ENCODE data around the gene STXBP6.

Gene STXBP6

GRCh38 chr14:25080682-25081081 is 30.7 kb upstream of the STXBP6 start:
- H3K36me3 ChIP-seq: no peaks in the 10 kb centered on the region
- H3K4me3 ChIP-seq (ENCODE audit: low read depth in 1 of 2, low read length in 1 of 2): no peak overlapping the region
- peaks cover 7% of the 10 kb centered on the region for H3K27me3 ChIP-seq
- H3K4me1 ChIP-seq (ENCODE audit: control insufficient read depth in 1 of 2, insufficient read depth in 1 of 2, low read depth in 1 of 2, low read length in 1 of 2): no peaks in the 10 kb centered on the region
- no peak overlapping the region for H3K27ac ChIP-seq
- TF ChIP-seq, protein P1, sequence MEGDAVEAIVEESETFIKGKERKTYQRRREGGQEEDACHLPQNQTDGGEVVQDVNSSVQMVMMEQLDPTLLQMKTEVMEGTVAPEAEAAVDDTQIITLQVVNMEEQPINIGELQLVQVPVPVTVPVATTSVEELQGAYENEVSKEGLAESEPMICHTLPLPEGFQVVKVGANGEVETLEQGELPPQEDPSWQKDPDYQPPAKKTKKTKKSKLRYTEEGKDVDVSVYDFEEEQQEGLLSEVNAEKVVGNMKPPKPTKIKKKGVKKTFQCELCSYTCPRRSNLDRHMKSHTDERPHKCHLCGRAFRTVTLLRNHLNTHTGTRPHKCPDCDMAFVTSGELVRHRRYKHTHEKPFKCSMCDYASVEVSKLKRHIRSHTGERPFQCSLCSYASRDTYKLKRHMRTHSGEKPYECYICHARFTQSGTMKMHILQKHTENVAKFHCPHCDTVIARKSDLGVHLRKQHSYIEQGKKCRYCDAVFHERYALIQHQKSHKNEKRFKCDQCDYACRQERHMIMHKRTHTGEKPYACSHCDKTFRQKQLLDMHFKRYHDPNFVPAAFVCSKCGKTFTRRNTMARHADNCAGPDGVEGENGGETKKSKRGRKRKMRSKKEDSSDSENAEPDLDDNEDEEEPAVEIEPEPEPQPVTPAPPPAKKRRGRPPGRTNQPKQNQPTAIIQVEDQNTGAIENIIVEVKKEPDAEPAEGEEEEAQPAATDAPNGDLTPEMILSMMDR (IDR thresholded peaks at IDR 0.05): no peak
- H3K9me3 ChIP-seq: no peaks in the 10 kb centered on the region

GRCh38 chr14:25079311-25079710 is 29.4 kb upstream of the STXBP6 start:
- H3K36me3 ChIP-seq: no peaks in the 10 kb centered on the region
- no peaks in the 10 kb centered on the region for H3K9me3 ChIP-seq
- H3K4me3 ChIP-seq (ENCODE audit: low read depth in 1 of 2, low read length in 1 of 2): no peak overlapping the region
- TF ChIP-seq, protein P1 (IDR thresholded peaks at IDR 0.05): no peak
- H3K27ac ChIP-seq: no peak overlapping the region
- H3K27me3 ChIP-seq: peaks cover 18% of the 10 kb centered on the region
- no peaks in the 10 kb centered on the region for H3K4me1 ChIP-seq (ENCODE audit: control insufficient read depth in 1 of 2, insufficient read depth in 1 of 2, low read depth in 1 of 2, low read length in 1 of 2)

DNA sequence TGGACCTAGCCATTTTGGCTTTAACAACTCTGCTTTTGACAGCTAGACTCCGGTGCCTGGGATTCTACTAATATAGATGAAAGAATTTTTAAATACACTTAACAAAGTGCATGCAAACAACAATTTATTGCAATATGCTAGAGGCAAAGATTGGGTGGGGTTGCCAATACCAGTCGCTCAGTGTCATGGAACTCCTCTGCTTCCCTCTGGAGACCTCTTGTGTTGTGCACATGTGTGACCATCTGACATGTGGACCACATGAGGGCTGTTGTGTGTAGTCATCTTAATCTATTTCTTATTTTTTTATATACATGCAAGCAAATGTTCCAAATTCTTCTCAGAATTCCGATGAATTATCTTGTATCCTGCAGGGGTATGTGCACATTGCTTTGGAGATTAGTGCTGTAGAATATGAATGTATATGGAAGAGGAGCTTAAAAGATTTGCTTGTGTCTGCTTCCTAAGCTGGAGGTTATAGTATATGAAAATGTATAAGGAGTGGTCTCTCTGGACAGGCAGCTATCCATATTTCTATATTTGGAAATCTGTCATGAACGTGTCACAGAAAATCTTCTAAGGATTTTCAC is 24.2 kb upstream of the STXBP6 start:
- no peaks in the 10 kb centered on the region for H3K36me3 ChIP-seq
- no peaks in the 10 kb centered on the region for H3K4me1 ChIP-seq (ENCODE audit: control insufficient read depth in 1 of 2, insufficient read depth in 1 of 2, low read depth in 1 of 2, low read length in 1 of 2)
- H3K27ac ChIP-seq: no peak overlapping the region
- peaks cover 34% of the 10 kb centered on the region for H3K27me3 ChIP-seq
- H3K9me3 ChIP-seq: no peaks in the 10 kb centered on the region
- TF ChIP-seq, protein P1 (IDR thresholded peaks at IDR 0.05): no peak
- no peak overlapping the region for H3K4me3 ChIP-seq (ENCODE audit: low read depth in 1 of 2, low read length in 1 of 2)

- TF ChIP-seq, protein P1 (IDR thresholded peaks at IDR 0.05): no peak
- H3K36me3 ChIP-seq: no peaks in the 10 kb centered on the region
- peaks cover 27% of the 10 kb centered on the region for H3K27me3 ChIP-seq
- H3K9me3 ChIP-seq: no peaks in the 10 kb centered on the region
- no peak overlapping the region for H3K27ac ChIP-seq
- H3K4me3 ChIP-seq (ENCODE audit: low read depth in 1 of 2, low read length in 1 of 2): no peak overlapping the region
- H3K4me1 ChIP-seq (ENCODE audit: control insufficient read depth in 1 of 2, insufficient read depth in 1 of 2, low read depth in 1 of 2, low read length in 1 of 2): no peaks in the 10 kb centered on the region
Measured at GRCh38 chr14:25069879-25070278, 19.9 kb upstream of the STXBP6 start.

DNA sequence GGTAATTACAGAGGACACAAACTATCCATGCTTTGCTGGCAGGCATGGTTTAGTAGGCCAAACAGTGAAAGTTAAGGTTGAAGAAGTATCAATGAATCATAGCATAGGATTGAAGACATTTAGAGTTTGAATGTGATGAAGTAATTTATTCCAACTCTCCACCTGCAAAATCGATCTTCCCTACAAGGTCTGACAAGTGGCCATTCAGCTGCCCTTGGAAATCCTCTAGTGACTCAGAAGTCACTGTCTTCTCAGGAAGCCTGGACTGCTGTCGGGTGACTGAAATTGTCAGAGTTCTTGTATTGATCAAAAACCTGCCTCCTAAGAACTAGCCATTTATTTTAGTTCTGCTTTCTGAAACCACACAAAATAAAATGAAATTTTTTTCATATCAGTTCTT is 17.7 kb upstream of the STXBP6 start:
- TF ChIP-seq, protein P1 (IDR thresholded peaks at IDR 0.05): no peak
- H3K27ac ChIP-seq: no peak overlapping the region
- no peak overlapping the region for H3K4me3 ChIP-seq (ENCODE audit: low read depth in 1 of 2, low read length in 1 of 2)
- H3K9me3 ChIP-seq: no peaks in the 10 kb centered on the region
- peaks cover 12% of the 10 kb centered on the region for H3K27me3 ChIP-seq
- H3K36me3 ChIP-seq: no peaks in the 10 kb centered on the region
- no peaks in the 10 kb centered on the region for H3K4me1 ChIP-seq (ENCODE audit: control insufficient read depth in 1 of 2, insufficient read depth in 1 of 2, low read depth in 1 of 2, low read length in 1 of 2)

DNA sequence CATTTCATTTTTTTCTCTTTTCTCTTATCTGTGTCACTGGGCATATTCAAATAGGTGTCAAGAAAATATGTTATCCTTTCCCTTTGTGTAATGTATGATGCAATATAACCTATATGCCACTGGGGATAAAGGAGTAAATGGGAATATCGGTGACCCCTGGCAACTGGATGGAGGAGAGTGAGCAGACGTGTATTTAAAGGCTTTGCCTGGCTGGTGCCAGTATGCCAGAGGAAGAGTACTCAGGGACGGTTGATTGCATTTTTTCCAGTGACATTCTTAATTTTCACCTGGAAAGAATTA is 12.0 kb upstream of the STXBP6 start:
- TF ChIP-seq, protein P1 (IDR thresholded peaks at IDR 0.05): no peak
- no peaks in the 10 kb centered on the region for H3K36me3 ChIP-seq
- H3K9me3 ChIP-seq: no peaks in the 10 kb centered on the region
- H3K27me3 ChIP-seq: peaks cover 28% of the 10 kb centered on the region
- H3K4me3 ChIP-seq (ENCODE audit: low read depth in 1 of 2, low read length in 1 of 2): no peak overlapping the region
- H3K4me1 ChIP-seq (ENCODE audit: control insufficient read depth in 1 of 2, insufficient read depth in 1 of 2, low read depth in 1 of 2, low read length in 1 of 2): no peaks in the 10 kb centered on the region
- H3K27ac ChIP-seq: no peak overlapping the region

Data from neutrophil (primary cell).